LHCN-M2 (cell line): ENCODE results near the gene PI4K2A. TPM values are rescaled to one million over a fixed set of nuclear protein-coding genes. Genes with fewer than 3 reads are reported as not detected.

Experiments
- DNase-seq: peaks from one replicate; pipeline ENCODE4 v3.0.0-alpha.2; 2012; ENCODE audit warnings: low read depth
- polyA plus RNA-seq: library from polyadenylated mRNA; unstranded; fragments of >200 nt; gene quantifications from one replicate; pipeline ENCODE4 v1.2.1, GENCODE V29; 2012; ENCODE audit warnings: missing spikeins
- total RNA-seq: library from RNA; depleted of rRNA; stranded (reverse); fragments of >200 nt; gene quantifications from 2 replicates; pipeline ENCODE4 v1.2.3, GENCODE V29; 2014; rRNA removed

PI4K2A gene
- 24.3 and 32.5 TPM in 2 replicates for total RNA-seq
- 22.0 TPM for polyA plus RNA-seq

- peak; percentile 99 for DNase-seq
Observed at GRCh38 chr10:97640174-97640867, at the start of gene PI4K2A. Gene PI4K2A (plus strand): TSS chr10:97640671. CDS start chr10:97640743, 72 bp downstream.

- DNase-seq: no peak
Observed at GRCh38 chr10:97590748-97591495, 49.5 kb upstream of the PI4K2A start.

DNA sequence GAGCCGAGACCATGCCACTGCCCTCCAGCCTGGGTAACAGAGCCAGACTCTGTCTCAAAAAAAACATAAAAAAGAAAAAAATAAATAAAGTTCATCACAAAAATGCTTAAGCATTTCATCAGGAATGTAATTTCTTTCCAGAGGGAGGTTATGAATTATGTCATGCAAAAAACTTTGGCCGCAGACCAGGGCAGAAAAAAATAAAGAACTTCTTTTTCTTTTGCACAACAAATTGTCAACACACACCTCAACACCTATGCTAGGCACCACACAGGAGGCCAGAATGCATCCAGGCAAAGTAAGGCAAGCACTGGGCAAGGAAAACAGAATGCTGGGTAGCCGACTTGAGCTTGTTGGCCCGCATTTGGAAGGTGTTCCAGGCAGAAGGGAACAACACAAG is 47.0 kb upstream of the PI4K2A start:
- no peak for DNase-seq

DNA sequence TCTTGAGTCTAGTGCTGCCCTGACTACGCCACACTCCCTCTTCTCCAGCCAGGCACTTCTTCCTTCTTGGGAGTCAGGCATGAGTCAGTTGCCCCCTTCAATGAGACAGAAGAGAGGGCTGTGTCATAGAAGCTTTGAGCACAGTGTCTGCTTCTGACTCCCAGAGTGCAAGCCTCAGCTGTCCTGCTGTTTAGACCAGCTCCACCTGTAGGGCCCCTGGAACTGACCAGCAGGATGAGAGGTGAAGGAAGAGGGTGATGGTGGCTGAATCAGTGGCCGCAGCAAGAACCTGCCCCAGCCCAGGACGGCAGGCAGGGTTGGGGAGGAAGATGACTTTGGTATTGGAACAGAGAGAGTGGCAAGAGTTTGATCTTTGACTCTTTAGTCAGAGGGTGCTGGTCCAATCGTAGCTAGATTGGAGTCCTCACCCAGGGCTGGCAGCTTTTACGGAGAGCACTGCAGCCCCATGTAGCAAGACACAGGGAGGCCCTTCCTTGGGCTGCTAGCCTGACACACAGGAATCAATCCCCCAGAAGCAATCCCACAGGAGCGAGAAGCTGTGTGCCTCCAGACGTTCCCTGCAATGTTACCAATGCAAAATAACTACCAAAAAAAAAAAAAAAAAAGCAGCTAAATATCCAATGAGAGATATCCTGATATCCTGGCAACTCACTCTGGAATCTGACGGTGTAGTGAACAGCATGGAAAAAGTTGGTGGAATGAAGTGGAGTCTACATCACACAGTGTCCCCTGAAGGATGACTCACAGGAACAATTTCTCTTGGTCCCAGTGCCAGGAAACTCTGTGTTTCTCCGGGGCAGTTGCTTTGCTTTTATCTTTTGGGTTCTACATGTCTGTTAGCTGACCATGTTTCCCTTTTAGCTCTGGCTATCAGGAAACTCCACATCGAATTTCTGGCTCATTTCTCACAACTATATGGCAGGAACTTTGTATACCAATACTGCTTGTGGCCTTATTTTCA is 44.1 kb upstream of the PI4K2A start:
- DNase-seq: peak; percentile 88

DNA sequence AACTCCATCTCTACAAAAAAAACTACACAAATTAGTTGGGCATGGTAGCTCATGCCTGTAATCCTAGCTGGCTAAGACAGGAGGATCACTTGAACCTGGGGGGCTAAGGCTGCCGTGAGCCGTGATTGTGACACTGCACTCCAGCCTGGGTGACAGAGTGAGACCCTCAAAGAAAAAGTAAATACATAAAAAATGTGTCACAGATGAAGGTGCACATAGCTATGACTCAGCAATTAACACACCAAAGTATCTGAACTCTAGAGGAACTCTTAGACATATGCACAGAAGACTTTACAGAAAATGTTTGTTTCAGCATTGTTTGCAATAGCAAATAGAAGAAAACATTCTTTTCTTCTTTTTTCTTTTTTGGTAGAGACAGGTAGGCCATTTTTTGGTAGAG is 42.7 kb upstream of the PI4K2A start:
- no peak for DNase-seq

DNA sequence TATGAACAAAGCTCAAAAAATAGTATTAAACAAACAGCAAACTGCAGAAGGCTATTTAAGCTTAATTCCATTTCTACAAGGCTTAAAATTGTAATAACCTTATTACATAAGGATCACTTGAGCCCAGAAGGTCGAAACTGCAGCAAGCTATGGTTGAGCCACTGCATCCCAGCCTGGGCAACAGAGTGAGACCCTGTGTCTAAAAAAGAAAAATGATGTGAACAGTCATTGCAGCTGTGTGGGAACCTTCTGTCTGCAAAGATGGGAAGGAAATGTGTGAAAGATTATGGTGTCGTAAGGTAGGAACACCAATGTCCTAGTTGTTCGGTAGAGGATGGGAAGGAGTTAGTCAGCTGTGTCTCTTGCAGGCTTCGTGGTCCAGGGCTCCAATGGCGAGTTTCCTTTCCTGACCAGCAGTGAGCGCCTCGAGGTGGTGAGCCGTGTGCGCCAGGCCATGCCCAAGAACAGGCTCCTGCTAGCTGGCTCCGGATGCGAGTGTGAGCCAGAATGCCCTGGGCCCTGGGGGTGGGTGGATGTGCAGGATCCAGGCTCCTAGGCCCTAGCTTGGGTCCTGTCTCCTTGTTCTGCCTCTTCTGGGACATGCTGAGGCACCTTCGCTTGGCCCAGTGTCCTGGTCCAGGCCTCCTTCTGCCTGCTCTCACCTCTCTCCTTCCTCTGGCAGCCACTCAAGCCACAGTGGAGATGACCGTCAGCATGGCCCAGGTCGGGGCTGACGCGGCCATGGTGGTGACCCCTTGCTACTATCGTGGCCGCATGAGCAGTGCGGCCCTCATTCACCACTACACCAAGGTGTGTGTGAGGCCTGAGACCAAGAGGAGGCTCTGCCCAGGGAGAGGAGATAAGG is 41.8 kb upstream of the PI4K2A start:
- DNase-seq: no peak

DNA sequence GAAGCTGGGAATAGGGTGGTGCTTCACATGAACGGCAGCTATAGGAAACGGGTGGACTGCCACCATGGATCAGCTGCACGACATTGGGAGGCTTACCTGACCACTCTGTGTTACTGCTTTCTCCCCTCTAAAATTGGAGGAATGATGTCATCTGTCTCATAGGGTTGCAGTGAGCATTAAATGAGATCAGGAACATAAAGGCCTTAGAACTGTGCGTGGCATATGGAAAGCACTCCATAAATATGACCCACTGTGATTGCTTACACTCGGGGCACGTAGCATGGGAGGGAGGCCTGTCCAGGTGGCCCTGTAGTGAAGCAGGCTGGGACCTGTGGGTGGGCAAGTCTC is 41.2 kb upstream of the PI4K2A start:
- DNase-seq: no peak

DNA sequence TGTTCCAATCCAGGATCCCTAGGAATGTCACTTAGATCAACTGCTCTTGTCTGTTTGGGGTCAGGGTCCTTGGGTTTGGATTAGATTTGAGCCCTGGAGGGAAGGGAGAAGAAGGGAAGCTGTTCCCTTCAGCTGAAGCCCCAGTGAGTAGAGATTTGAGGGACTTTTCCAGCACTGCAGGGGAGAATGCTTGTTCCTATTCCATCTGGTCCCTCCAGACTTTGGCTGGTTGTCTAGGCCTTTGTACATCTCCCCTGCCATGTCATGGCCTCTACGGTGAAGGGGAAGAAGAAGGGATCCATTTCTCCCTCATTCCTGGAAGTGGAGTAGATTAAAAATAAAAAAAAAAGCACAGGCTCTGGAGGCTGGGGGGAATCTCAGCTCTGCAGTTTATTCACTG is 39.9 kb upstream of the PI4K2A start:
- no peak for DNase-seq

DNA sequence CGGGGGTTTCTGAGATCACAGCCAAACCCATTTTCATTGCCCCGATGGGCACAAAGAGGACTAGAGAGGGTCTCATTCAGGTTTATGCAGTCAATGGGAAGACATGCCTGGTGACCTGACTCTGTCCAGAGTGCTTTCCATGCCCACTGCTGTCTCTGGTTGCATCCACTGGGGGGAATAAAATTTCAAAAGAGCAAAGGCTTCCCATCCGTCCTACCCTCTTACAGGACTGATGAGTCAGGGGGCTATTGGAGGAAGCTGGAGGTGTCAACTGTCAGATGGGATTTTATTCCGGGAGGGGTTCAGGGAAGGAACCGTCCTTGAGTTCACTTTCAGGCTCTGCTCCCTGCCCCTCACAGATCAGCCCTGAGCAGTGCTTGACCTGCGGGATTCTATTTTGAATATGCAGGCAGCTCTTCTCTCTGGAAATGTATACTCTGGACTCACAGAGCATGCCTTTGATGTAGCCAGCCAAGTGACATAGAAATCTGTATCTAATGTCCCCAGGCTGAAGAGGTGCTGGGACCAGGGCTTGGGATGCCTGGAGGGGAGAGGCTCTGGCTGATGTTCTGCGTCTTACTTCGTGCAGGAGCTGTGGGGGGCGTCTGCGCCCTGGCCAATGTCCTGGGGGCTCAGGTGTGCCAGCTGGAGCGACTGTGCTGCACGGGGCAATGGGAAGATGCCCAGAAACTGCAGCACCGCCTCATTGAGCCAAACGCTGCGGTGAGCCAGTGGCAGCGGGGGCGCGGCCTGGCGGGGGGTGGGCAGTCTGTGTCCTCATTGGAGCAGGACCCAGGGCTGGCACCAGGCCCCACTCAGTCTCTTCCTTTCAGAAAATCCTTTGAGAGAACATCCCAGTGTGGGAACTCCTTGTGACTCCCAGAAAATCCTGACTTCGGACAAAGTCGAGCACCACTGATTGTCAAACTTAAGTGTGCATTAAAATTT is 38.9 kb upstream of the PI4K2A start:
- DNase-seq: no peak

GRCh38 chr10:97607095-97607636 is 33.3 kb upstream of the PI4K2A start:
- DNase-seq: no peak

GRCh38 chr10:97608991-97609561 is 31.4 kb upstream of the PI4K2A start:
- no peak for DNase-seq

DNA sequence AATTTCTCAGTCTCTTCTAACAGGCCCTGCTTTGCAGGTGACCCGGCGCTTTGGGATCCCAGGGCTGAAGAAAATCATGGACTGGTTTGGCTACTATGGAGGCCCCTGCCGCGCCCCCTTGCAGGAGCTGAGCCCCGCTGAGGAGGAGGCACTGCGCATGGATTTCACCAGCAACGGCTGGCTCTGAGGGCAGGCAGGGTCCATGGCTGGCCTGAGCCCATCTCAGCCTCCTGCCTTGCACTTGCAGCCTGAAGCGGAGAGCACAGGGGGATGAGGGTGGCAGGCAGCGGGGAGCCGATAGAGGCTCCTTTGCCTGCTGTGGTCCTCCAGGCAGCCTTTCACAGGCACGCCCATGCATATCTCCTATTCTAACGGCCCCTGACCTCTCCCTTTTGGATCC is 29.0 kb upstream of the PI4K2A start:
- no peak for DNase-seq

DNA sequence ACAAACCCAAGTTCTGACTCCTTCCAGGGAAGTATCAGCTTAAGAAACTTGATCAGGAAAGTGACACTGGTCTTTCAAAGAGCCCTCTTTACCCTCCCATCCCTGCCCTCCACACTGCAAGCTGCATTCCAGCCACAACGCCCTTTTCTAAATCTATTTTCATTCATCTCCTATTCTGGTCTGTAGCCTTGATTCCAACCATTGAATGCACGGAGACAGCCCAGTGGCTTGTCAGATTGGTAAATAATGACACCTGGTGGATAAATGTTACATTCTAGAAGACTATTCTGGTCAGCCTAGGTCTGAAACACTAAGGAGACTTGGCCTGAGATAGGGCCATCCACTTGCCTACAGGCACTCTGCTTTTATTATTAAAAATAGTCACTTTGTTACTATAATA is 28.1 kb upstream of the PI4K2A start:
- peak; percentile 71 for DNase-seq

GRCh38 chr10:97618285-97618684 is 22.2 kb upstream of the PI4K2A start:
- DNase-seq: no peak

- no peak for DNase-seq
Observed at GRCh38 chr10:97618733-97619132, 21.7 kb upstream of the PI4K2A start.

- DNase-seq: no peak
Observed at GRCh38 chr10:97623277-97623676, 17.2 kb upstream of the PI4K2A start.

DNA sequence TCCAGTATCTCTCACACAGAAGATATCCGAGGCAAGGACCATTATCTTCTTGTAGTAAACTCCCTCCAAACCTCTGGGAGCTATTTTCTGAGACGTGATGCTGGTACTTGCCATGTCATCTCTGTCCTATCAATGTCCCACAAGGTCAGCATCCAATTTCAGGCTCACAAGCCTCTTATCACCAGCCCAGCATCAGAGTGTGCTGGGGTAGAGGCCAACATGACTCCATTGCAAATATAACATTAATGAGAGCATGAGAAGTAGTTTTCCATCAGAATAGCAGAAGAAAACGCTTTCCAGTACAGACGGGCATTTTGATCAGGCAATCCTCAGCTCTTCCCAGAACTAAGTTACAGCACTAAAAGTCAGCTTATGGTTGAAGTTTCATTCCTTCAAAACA is 12.7 kb upstream of the PI4K2A start:
- no peak for DNase-seq

- DNase-seq: no peak
Observed at GRCh38 chr10:97628228-97628627, 12.2 kb upstream of the PI4K2A start.

GRCh38 chr10:97629289-97629688 is 11.2 kb upstream of the PI4K2A start:
- DNase-seq: no peak
